GM19463 (cell line): ENCODE measurements around the gene CCDC124.

Source experiments
- ATAC-seq: cut with Tn5 transposase; IDR thresholded peaks from one replicate; pipeline ENCODE4 v1.9.1; 2021; ENCODE audit warnings: mild to moderate bottlenecking, moderate library complexity; ENCODE audit not compliant: unreplicated experiment

Gene CCDC124

GRCh38 chr19:17951990-17952976 is 19.5 kb downstream of the CCDC124 start:
- ATAC-seq: no peak

GRCh38 chr19:17953316-17953801 is 20.5 kb downstream of the CCDC124 start:
- ATAC-seq: no peak

- ATAC-seq: no peak
These were observed 21.1 kb downstream of the CCDC124 start for GRCh38 chr19:17953869-17954268.

GRCh38 chr19:17954401-17954800 is 21.6 kb downstream of the CCDC124 start:
- ATAC-seq: no peak

- ATAC-seq: no peak
These were observed 24.5 kb downstream of the CCDC124 start for GRCh38 chr19:17957149-17957849.

GRCh38 chr19:17957885-17958284 is 25.1 kb downstream of the CCDC124 start:
- no peak for ATAC-seq

- ATAC-seq: no peak
These were observed 31.3 kb downstream of the CCDC124 start for GRCh38 chr19:17963936-17964691.

GRCh38 chr19:17965370-17966128 is 32.7 kb downstream of the CCDC124 start:
- no peak for ATAC-seq

- no peak for ATAC-seq
These were observed 33.3 kb downstream of the CCDC124 start for GRCh38 chr19:17966129-17966483.

- ATAC-seq: no peak
These were observed 33.9 kb downstream of the CCDC124 start, which contains the start of gene KCNN1 for GRCh38 chr19:17966550-17967256. TSS of gene KCNN1 (plus strand) at chr19:17967107. CDS start at chr19:17973889, 6,782 bp downstream.

- no peak for ATAC-seq
These were observed 34.6 kb downstream of the CCDC124 start for GRCh38 chr19:17967257-17968051.

- ATAC-seq: no peak
These were observed 35.5 kb downstream of the CCDC124 start for GRCh38 chr19:17968362-17968761.

- no peak for ATAC-seq
These were observed 36.4 kb downstream of the CCDC124 start for GRCh38 chr19:17969096-17969792.

- no peak for ATAC-seq
These were observed 39.4 kb downstream of the CCDC124 start for GRCh38 chr19:17972230-17972629.

- ATAC-seq: no peak
These were observed 40.9 kb downstream of the CCDC124 start for GRCh38 chr19:17973759-17974158.

GRCh38 chr19:17974551-17974950 is 41.7 kb downstream of the CCDC124 start:
- no peak for ATAC-seq

- no peak for ATAC-seq
These were observed 42.2 kb downstream of the CCDC124 start for GRCh38 chr19:17975032-17975431.

GRCh38 chr19:17977021-17977420 is 44.2 kb downstream of the CCDC124 start:
- no peak for ATAC-seq
